GM21423 (cell line): ENCODE measurements around the gene PITRM1.

ENCODE experiments used
- ATAC-seq: cut with Tn5 transposase; IDR thresholded peaks from one replicate; pipeline ENCODE4 v1.9.1; 2021; ENCODE audit warnings: mild to moderate bottlenecking, moderate library complexity; ENCODE audit not compliant: unreplicated experiment

Gene PITRM1

GRCh38 chr10:3140280-3140679 is 32.3 kb downstream of the PITRM1 start:
- ATAC-seq = no peak

- no peak for ATAC-seq
Measured at GRCh38 chr10:3139216-3139910, 33.2 kb downstream of the PITRM1 start.

GRCh38 chr10:3137958-3138726 is 34.4 kb downstream of the PITRM1 start:
- no peak for ATAC-seq

- no peak for ATAC-seq
Measured at GRCh38 chr10:3136763-3137611, 35.6 kb downstream of the PITRM1 start.

- no peak for ATAC-seq
Measured at GRCh38 chr10:3136336-3136735, 36.2 kb downstream of the PITRM1 start.

- ATAC-seq = no peak
Measured at GRCh38 chr10:3135006-3135405, 37.6 kb downstream of the PITRM1 start.

GRCh38 chr10:3133948-3134347 is 38.6 kb downstream of the PITRM1 start:
- ATAC-seq = no peak

- no peak for ATAC-seq
Measured at GRCh38 chr10:3132036-3133025, 40.3 kb downstream of the PITRM1 start.

GRCh38 chr10:3131098-3131497 is 41.5 kb downstream of the PITRM1 start:
- no peak for ATAC-seq

GRCh38 chr10:3129581-3130340 is 42.8 kb downstream of the PITRM1 start:
- no peak for ATAC-seq

- ATAC-seq = no peak
Measured at GRCh38 chr10:3128379-3129130, 44.0 kb downstream of the PITRM1 start.

GRCh38 chr10:3127921-3128320 is 44.7 kb downstream of the PITRM1 start:
- no peak for ATAC-seq

GRCh38 chr10:3126741-3127346 is 45.7 kb downstream of the PITRM1 start:
- no peak for ATAC-seq

- ATAC-seq = no peak
Measured at GRCh38 chr10:3126249-3126648, 46.3 kb downstream of the PITRM1 start.

- ATAC-seq = no peak
Measured at GRCh38 chr10:3125527-3126170, 46.9 kb downstream of the PITRM1 start.

GRCh38 chr10:3124412-3125175 is 48.0 kb downstream of the PITRM1 start:
- no peak for ATAC-seq
